ENCODE results near the gene PCDH15. TPM values are rescaled to one million over a fixed set of nuclear protein-coding genes. Genes with fewer than 3 reads are reported as not detected.

PCDH15 gene
- total RNA-seq, 2 donors from 2014 or later, result not detected

DNA sequence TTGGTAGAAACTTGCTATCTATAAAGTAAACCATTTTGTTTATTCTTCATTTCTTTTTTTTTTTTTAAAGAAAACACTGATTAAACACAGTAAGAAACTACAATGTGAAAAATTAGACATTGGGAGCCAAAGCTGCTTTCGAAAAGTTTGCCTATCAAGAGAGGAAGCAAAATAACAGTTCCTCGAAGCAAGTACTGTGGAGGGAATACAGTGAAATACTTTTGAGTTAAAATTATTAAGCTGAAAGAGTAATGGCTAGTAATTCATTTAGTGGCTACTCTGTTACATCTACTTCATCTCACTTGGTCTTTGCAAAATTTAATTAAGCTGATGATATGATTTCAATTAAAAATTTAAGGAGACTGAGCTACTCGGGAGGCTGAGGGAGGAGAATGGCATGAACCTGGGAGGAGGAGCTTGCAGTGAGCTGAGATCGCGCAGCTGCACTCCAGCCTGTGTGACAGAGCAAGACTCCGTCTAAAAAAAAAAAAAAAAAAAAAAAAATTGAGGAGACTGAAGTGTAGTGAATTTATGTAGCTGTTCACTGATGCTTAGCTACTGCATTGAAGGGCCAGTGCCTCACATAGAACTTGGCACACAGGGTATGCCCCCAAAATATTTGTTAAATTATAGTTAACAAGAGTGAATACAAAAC is 1046.3 kb downstream of the PCDH15 start:
- H3K4me3 Mint-ChIP-seq, result no peak overlapping the region
- H3K27me3 Mint-ChIP-seq, result no peaks in the 10 kb centered on the region
- ATAC-seq (no peak), DNase-seq (no peak)
- H3K9me3 ChIP-seq (ENCODE audit: control insufficient read depth, low read length, poor library complexity, severe bottlenecking), result no peaks in the 10 kb centered on the region
- no peak overlapping the region for H3K27ac Mint-ChIP-seq
- no peaks in the 10 kb centered on the region for H3K4me1 Mint-ChIP-seq
- H3K36me3 Mint-ChIP-seq (ENCODE audit: low read depth), result no peaks in the 10 kb centered on the region

All from T-helper 17 cell (primary cell).